PC-3 (cell line): ENCODE data around the gene ETV3L. TPM values are rescaled to one million over a fixed set of nuclear protein-coding genes. Genes with fewer than 3 reads are reported as not detected.
"Not testable (repeated sequence)": the region's sequence is repeated elsewhere in the genome, so short reads cannot be mapped to it uniquely, and the experiment has no call there.

Experiments
- ATAC-seq: fragments of 200-7000 bp; cut with Tn5 transposase; 2 replicates; pipeline ENCODE4 v1.9.1; 2020; ENCODE audit warnings: mild to moderate bottlenecking, moderate library complexity
- BruUV-seq: library from RNA; stranded (reverse); fragments of 400-500 nt; replicated peaks from 2 replicates; lab custom pipeline; 2021; lab: Mats Ljungman, UMichigan
- CTCF ChIA-PET: fragments of 300-600 bp; sonication (Branson Sonifier 250); formaldehyde crosslinking; loops from one replicate; lab custom pipeline; 2022; ENCODE audit warnings: antibody characterized with exemption; lab: Charles Lee
- POLR2A ChIA-PET: fragments of 300-600 bp; sonication (Branson Sonifier 250); formaldehyde crosslinking; loops from one replicate; lab custom pipeline; 2022; ENCODE audit warnings: antibody characterized with exemption; ENCODE audit not compliant: unreplicated experiment; lab: Charles Lee
- DNase-seq: peaks from one replicate; pipeline ENCODE4 v3.0.0-alpha.2; 2015
- H2AFZ ChIP-seq: fragments of 300-600 bp; sonication (generic); 2 replicates; pipeline ENCODE4 v1.6.0; 2016; ENCODE audit warnings: antibody characterized with exemption, low read length
- H3F3A ChIP-seq: fragments of 300-600 bp; sonication (generic); one replicate; pipeline ENCODE4 v1.6.0; 2017; ENCODE audit warnings: antibody characterized with exemption, low read length, control low read depth, mild to moderate bottlenecking; ENCODE audit not compliant: unreplicated experiment
- H3K27ac ChIP-seq: fragments of 300-600 bp; sonication (generic); 2 replicates; pipeline ENCODE4 v1.5.1; 2016; ENCODE audit warnings: mild to moderate bottlenecking, low read length
- H3K27me3 ChIP-seq: fragments of 300-600 bp; sonication (generic); 2 replicates; pipeline ENCODE4 v1.6.1; 2016; ENCODE audit warnings: low read length, mixed read lengths
- H3K36me3 ChIP-seq: fragments of 300-600 bp; sonication (generic); 2 replicates; pipeline ENCODE4 v1.6.1; 2016; ENCODE audit warnings: low read depth, mixed run types, low read length, mixed read lengths
- H3K4me1 ChIP-seq: fragments of 300-600 bp; sonication (generic); 2 replicates; pipeline ENCODE4 v1.5.1; 2016; ENCODE audit warnings: low read length; ENCODE audit not compliant: insufficient read depth
- H3K4me2 ChIP-seq: fragments of 300-600 bp; sonication (generic); 2 replicates; pipeline ENCODE4 v1.6.0; 2016; ENCODE audit warnings: low read length
- H3K4me3 ChIP-seq: fragments of 300-600 bp; sonication (generic); 2 replicates; pipeline ENCODE4 v1.5.1; 2016; ENCODE audit warnings: mild to moderate bottlenecking, low read length, mixed read lengths
- H3K79me2 ChIP-seq: fragments of 300-600 bp; sonication (generic); 2 replicates; pipeline ENCODE4 v1.6.1; 2017; ENCODE audit warnings: low read length, mixed read lengths
- H3K9ac ChIP-seq: fragments of 300-600 bp; sonication (generic); 2 replicates; pipeline ENCODE4 v1.6.0; 2016; ENCODE audit warnings: mild to moderate bottlenecking, low read length
- H3K9me2 ChIP-seq: fragments of 300-600 bp; sonication (generic); replicated peaks from 2 replicates; pipeline ENCODE4 v1.6.1; 2016; ENCODE audit warnings: mixed run types, low read length, mixed read lengths
- H3K9me3 ChIP-seq: fragments of 300-600 bp; sonication (generic); 2 replicates; pipeline ENCODE4 v1.6.1; 2016; ENCODE audit warnings: low read length, mixed read lengths
- H4K20me1 ChIP-seq: fragments of 300-600 bp; sonication (generic); 2 replicates; pipeline ENCODE4 v1.6.1; 2016; ENCODE audit warnings: low read length, mixed read lengths
- EZH2 ChIP-seq: fragments of 300-600 bp; sonication (generic); IDR thresholded peaks from one replicate; pipeline ENCODE4 v1.6.1; 2017; ENCODE audit warnings: antibody characterized with exemption, mild to moderate bottlenecking, low read length; ENCODE audit not compliant: unreplicated experiment
- EZH2phosphoT487 ChIP-seq: fragments of 300-600 bp; sonication (generic); IDR thresholded peaks from 2 replicates; pipeline ENCODE4 v1.6.1; 2018; ENCODE audit warnings: mild to moderate bottlenecking, antibody characterized with exemption, low read length, borderline replicate concordance
- intact Hi-C: fragments of 100-400 bp; cut with micrococcal nuclease; formaldehyde crosslinking; loops from 2 replicates; pipeline ENCODE4 v1.9.0; 2023
- total RNA-seq: library from RNA; depleted of rRNA; stranded (reverse); fragments of >200 nt; gene quantifications from 2 replicates; pipeline ENCODE4 v1.2.3, GENCODE V29; 2014
- TF ChIP-seq, protein P1 (sequence below): fragments of 300-600 bp; sonication (generic); conservative IDR thresholded peaks from 2 replicates; pipeline ENCODE4 v1.5.1; 2017; ENCODE audit warnings: antibody characterized with exemption, low read depth, mild to moderate bottlenecking, low read length

ETV3L gene
- total RNA-seq, 1 experiment from 2014 or later: not detected

DNA sequence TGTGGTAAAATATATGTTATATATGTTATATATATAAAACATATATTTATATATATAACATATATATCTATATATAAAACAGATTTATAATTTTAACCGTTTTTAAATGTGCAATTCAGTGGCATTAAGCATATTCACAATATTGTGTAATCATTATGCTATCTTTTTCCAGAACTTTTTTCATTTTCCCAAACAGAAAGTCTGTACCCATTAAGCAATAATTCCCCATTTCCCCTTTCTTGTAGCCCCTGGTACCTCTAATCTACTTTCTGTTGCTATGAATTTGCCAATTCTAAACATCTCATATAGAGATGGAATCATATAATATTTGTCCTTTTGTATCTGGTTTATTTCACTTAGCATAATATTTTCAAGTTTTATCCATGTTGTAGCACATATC lies 43.3 kb downstream of the ETV3L start:
- 0 out of 2 replicates have a peak, but pooled peaks cover 7% of the 10 kb centered on the region for H3K9me3 ChIP-seq
- H3K4me2 ChIP-seq: no peak overlapping the region
- peaks cover 54% of the 10 kb centered on the region for H3K27me3 ChIP-seq
- ATAC-seq: no peak
- no peak overlapping the region for H3K27ac ChIP-seq
- no peak overlapping the region for H2AFZ ChIP-seq
- no peaks in the 10 kb centered on the region for H3K36me3 ChIP-seq
- no peaks in the 10 kb centered on the region for H3F3A ChIP-seq
- no TSS peak for BruUV-seq
- no peak overlapping the region for H3K9ac ChIP-seq
- H3K79me2 ChIP-seq: no peaks in the 10 kb centered on the region
- POLR2A ChIA-PET: no interaction called here
- CTCF ChIA-PET: no interaction called here
- H3K9me2 ChIP-seq: no peaks in the 10 kb centered on the region
- intact Hi-C loops: no loop called here
- no peaks in the 10 kb centered on the region for H4K20me1 ChIP-seq
- no peak for DNase-seq
- no peaks in the 10 kb centered on the region for H3K4me1 ChIP-seq
- H3K4me3 ChIP-seq: no peak overlapping the region
- TF ChIP-seq EZH2phosphoT487 (no peak), EZH2 (no peak)
- TF ChIP-seq, protein P1, sequence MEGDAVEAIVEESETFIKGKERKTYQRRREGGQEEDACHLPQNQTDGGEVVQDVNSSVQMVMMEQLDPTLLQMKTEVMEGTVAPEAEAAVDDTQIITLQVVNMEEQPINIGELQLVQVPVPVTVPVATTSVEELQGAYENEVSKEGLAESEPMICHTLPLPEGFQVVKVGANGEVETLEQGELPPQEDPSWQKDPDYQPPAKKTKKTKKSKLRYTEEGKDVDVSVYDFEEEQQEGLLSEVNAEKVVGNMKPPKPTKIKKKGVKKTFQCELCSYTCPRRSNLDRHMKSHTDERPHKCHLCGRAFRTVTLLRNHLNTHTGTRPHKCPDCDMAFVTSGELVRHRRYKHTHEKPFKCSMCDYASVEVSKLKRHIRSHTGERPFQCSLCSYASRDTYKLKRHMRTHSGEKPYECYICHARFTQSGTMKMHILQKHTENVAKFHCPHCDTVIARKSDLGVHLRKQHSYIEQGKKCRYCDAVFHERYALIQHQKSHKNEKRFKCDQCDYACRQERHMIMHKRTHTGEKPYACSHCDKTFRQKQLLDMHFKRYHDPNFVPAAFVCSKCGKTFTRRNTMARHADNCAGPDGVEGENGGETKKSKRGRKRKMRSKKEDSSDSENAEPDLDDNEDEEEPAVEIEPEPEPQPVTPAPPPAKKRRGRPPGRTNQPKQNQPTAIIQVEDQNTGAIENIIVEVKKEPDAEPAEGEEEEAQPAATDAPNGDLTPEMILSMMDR: no peak

DNA sequence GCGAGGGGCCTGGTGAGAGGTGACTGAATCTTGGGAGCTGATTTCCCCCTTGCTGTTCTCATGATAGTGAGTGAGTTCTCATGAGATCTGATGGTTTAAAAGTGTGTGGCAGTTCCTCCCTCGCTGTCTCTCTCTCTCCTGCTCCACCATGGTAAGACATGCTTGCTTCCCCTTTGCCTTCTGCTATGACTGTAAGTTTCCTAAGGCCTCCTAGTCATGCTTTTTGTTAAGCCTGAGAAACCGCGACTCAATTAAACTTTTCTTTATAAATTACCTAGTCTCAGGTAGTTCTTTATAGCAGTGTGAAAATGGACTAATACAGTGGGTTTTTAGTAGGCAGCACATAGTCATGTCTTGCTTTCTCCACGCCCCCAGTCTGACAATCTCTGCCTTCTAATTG lies 43.9 kb downstream of the ETV3L start:
- H3K4me1 ChIP-seq, H3K4me2 ChIP-seq, H3K9ac ChIP-seq, POLR2A ChIA-PET, H3F3A ChIP-seq, ATAC-seq, H3K36me3 ChIP-seq, DNase-seq, intact Hi-C loops, H3K9me2 ChIP-seq, H2AFZ ChIP-seq, BruUV-seq, H3K4me3 ChIP-seq, CTCF ChIA-PET, H3K9me3 ChIP-seq, H4K20me1 ChIP-seq, H3K27ac ChIP-seq, H3K79me2 ChIP-seq: not testable (repeated sequence)
- H3K27me3 ChIP-seq: peaks cover 55% of the 10 kb centered on the region

DNA sequence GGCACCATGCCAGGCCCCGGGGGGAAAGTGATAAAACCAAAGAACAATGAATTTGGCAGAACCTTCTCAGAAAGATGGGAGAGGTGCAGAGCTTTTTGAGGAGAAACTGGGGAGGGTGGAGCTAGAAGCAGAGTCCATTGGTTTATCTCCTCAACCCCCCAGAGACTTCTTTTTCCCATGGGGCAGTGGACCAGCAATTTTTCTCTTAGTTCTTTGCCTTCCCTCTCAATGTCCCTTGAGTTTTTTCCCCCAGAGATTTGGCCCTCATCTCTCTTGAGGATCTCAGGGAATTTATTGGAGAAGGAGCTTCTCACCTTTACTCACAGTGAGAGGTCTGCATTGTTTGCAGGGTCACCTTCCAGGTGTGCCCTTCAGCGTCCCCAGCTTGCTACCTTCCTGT lies 48.8 kb downstream of the ETV3L start:
- H3K27me3 ChIP-seq: peaks cover 35% of the 10 kb centered on the region
- no peaks in the 10 kb centered on the region for H3K79me2 ChIP-seq
- BruUV-seq: no TSS peak
- no peaks in the 10 kb centered on the region for H3K36me3 ChIP-seq
- H3K4me1 ChIP-seq: 0 out of 2 replicates have a peak, but pooled peaks cover 4% of the 10 kb centered on the region
- no peaks in the 10 kb centered on the region for H3K9me3 ChIP-seq
- no peak overlapping the region for H3K4me2 ChIP-seq
- ATAC-seq (no peak), DNase-seq (no peak)
- intact Hi-C loops: no loop called here
- no peak overlapping the region for H3K27ac ChIP-seq
- no peaks in the 10 kb centered on the region for H4K20me1 ChIP-seq
- no peak overlapping the region for H3K9ac ChIP-seq
- ChIA-PET POLR2A (no interaction called here), CTCF (no interaction called here)
- no peak overlapping the region for H2AFZ ChIP-seq
- H3K4me3 ChIP-seq: no peak overlapping the region
- TF ChIP-seq EZH2phosphoT487 (no peak), EZH2 (no peak)
- TF ChIP-seq, protein P1: no peak
- no peaks in the 10 kb centered on the region for H3K9me2 ChIP-seq
- no peaks in the 10 kb centered on the region for H3F3A ChIP-seq
